Breast epithelium (tissue), 3 donors: ENCODE data around the gene COMMD7.

Experiments
- CTCF ChIP-seq, 3 donors: fragments of 450-650 bp; IDR thresholded peaks; one replicate each; pipeline ENCODE4 v1.5.1; 2016 to 2017; ENCODE audit warnings: antibody characterized with exemption in 3 of 3, mild to moderate bottlenecking in 3 of 3, moderate library complexity in 3 of 3
- POLR2A ChIP-seq: fragments of 450-650 bp; IDR thresholded peaks from one replicate; pipeline ENCODE4 v1.6.1; 2016; ENCODE audit warnings: antibody characterized with exemption, mild to moderate bottlenecking, moderate library complexity
- POLR2AphosphoS5 ChIP-seq, 3 donors: sonication (generic); formaldehyde crosslinking; IDR thresholded peaks; one replicate each; pipeline ENCODE4 v1.6.1; 2017; ENCODE audit warnings: antibody characterized with exemption in 3 of 3

DNA sequence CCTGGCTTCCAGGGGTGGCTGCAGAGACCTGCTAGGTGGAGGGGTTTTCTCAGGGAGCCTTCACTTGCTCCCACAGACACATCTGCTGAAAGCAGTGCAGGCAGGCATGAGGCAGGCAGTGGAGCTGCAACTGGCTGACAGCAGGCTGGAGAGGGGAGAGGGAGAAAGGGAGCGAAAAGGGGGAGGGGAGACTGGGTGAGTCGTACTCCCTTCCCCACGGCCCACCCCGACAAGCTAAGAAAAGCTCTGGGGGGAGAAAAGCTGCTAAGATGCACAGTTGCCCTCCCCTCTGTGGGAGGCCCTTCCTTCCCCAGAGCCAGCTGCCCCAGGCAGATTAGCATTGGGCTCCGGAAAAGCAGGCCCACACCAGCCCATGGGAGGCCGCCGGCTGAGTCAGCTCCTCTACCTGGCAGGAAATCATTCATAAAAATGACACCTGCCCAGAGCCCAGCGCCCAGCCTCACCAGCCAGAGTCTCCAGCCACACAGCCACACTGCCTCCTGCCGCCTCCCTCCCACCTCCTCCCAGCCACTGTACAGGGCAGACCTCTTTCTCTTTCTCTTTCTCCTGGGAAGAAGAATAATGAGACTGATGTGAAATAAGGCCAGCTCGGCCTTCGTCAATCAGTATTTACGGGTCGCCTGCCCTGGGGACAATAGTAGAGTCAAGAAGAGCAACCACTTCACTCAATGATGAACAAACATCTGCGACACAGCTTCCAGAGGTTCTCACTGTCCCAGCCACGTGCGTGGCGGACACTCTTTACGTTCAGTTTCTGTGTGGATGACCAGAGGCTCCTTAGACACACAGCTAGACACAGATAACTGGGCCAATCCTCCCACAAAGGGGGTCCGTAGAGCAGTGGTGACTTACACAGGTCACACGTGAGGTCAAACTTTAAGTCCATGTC is 61.8 kb downstream of the COMMD7 start:
- TF ChIP-seq POLR2A: no peak
- TF ChIP-seq CTCF (IDR thresholded peaks at IDR 0.05): no peak
- TF ChIP-seq POLR2AphosphoS5 (IDR thresholded peaks at IDR 0.05): no peak
